Heart right ventricle (tissue), 16 donors: ENCODE measurements around the gene ORMDL2. TPM values are rescaled to one million over a fixed set of nuclear protein-coding genes. Genes with fewer than 3 reads are reported as not detected.

Source experiments
- ATAC-seq, 8 donors: fragments of 200-7000 bp; cut with Tn5 transposase; one replicate each; pipeline ENCODE4 v1.9.1; 2020; ENCODE audit warnings: mild to moderate bottlenecking in 8 of 8, moderate library complexity in 8 of 8, moderate number of reproducible peaks in 1 of 8
- DNase-seq, 2 donors: peaks; one replicate each; pipeline ENCODE4 v3.0.0-alpha.2; 2020
- H3K27ac ChIP-seq, 10 donors: fragments of 200-600 bp; sonication (generic) in 2 of 10; one replicate each; pipeline versions ENCODE4 v1.5.0 to v1.8.0; 2020 to 2022; ENCODE audit warnings: mild to moderate bottlenecking in 3 of 10
- H3K27me3 ChIP-seq, 7 donors: fragments of 200-600 bp; one replicate each; pipeline ENCODE4 v1.8.0; 2021 to 2022; ENCODE audit warnings: mild to moderate bottlenecking in 2 of 7
- H3K36me3 ChIP-seq, 9 donors: fragments of 200-600 bp; sonication (generic) in 1 of 9; one replicate each; pipeline versions ENCODE4 v1.5.0 to v1.8.0; 2020 to 2022; ENCODE audit warnings: mild to moderate bottlenecking in 2 of 9
- H3K4me1 ChIP-seq, 9 donors: fragments of 200-600 bp; sonication (generic) in 1 of 9; one replicate each; pipeline versions ENCODE4 v1.5.0 to v1.8.0; 2020 to 2022; ENCODE audit warnings: mild to moderate bottlenecking in 4 of 9
- H3K4me3 ChIP-seq, 10 donors: fragments of 200-600 bp; sonication (generic) in 2 of 10; one replicate each; pipeline versions ENCODE4 v1.5.0 to v1.8.0; 2020 to 2022; ENCODE audit warnings: mild to moderate bottlenecking in 7 of 10, moderate library complexity in 2 of 10
- H3K9me3 ChIP-seq, 11 donors: fragments of 200-600 bp in 10 of 11; sonication (generic) in 2 of 11; one replicate each; pipeline versions ENCODE4 v1.5.0 to v1.8.0; 2013 to 2022; ENCODE audit warnings: mild to moderate bottlenecking in 2 of 11, control low read depth in 1 of 11, moderate library complexity in 1 of 11
- WGBS, 2 donors: extraction: QIAGEN DNeasy Blood & Tissue Kit; methylation state at CpG; one replicate each; pipeline ENCODE4 v1.1.7; 2013; ENCODE audit warnings: inconsistent platforms in 1 of 2; 5-methylcytosine and 5-hydroxymethylcytosine counted together
- intact Hi-C, 10 donors: fragments of 100-400 bp; cut with DNase I; formaldehyde crosslinking; loops; one replicate each; pipeline versions ENCODE4 v1.11.1 to v1.14.2; 2022
- long read RNA-seq, 3 donors: library from polyadenylated mRNA; unstranded; transcript quantifications; one replicate each; pipeline ENCODE4 v2.0.0, GENCODE V29; 2020 to 2021
- polyA plus RNA-seq, 2 donors: library from polyadenylated mRNA; stranded (reverse); fragments of 200-250 nt; gene quantifications; one replicate each; pipeline ENCODE4 v1.2.3, GENCODE V29; 2013
- total RNA-seq, 10 donors: library from RNA; stranded (reverse); fragmentation: NEBNext Ultra II Directional in 3 of 10; extraction: Animal tissue kit (Norgen Biotek cat#: 25700) in 3 of 10; gene quantifications; one replicate each; pipeline versions ENCODE4 v1.2.1 to v1.2.4, GENCODE V29; 2021 to 2023
- TF ChIP-seq, protein P1 (sequence below), 9 donors: fragments of 200-600 bp; sonication (generic) in 2 of 9; IDR thresholded peaks; one replicate each; pipeline versions ENCODE4 v1.5.0 to v1.8.0; 2021 to 2022; ENCODE audit warnings: antibody characterized with exemption in 9 of 9, mild to moderate bottlenecking in 5 of 9, moderate library complexity in 1 of 9
- donor health status: Arrhythmogenic right ventricular cardiomyopathy.
- donor health status: ischemic (EF 13 %, LVEDD 7.1; RV severe dilation, severe dysfunction).
- donor health status: healthy with polysubstance abuse.
- donor health status: DM: no; HTN: yes; CAD: no.
- donor health status: DM: no; HTN: no; CAD: no.
- donor health status: ischemic (EF 25% LVEDD 6.9; RV normal size, moderate dysfunction).
- donor health status: ischemic (EF 25% LVEDD 5.7; RV mildly dilated, moderate dysfunction).
- donor health status: healthy.
- donor health status: DM: yes; HTN: yes; CAD: no.
- donor health status: Ischemic cardiomyopathy.
- donor health status: ischemic (EF 35%, LVEDD 5.7; RV mildly dilated, moderate dysfunction).
- donor health status: nonischemic (EF 11% LVEDD 7.7; RV severe dilation, severe dysfunction).
- donor health status: DM: yes; HTN: yes; CAD: no.
- donor health status: PGD.
- donor health status: ischemic (EF 29% LVEDD 5.4; RV normal size, mild dysfunction).
- donor health status: nonischemic (EF 23%, LVEDD 6.1; RV moderate dilation, normal function).

Gene ORMDL2, protein sequence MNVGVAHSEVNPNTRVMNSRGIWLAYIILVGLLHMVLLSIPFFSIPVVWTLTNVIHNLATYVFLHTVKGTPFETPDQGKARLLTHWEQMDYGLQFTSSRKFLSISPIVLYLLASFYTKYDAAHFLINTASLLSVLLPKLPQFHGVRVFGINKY
- total RNA-seq (10 to 100 TPM; 10.3 to 36.9 (median 17.4) TPM), polyA plus RNA-seq (10 to 100 TPM; 33.7 to 82.9 TPM)
- long read RNA-seq, donor 1, transcript ORMDL2-201 (4 exons, 2,141 nt): major isoform, 9 of 12 reads
- long read RNA-seq, donor 1, partial matches to known transcripts: 2 of 12 reads
- long read RNA-seq, donor 1, other reads (novel, unspliced or antisense): 1 of 12 reads
- long read RNA-seq, donor 2, partial matches to known transcripts: 1 of 5 reads
- long read RNA-seq, donor 2, other reads (novel, unspliced or antisense): 0 of 5 reads
- long read RNA-seq, donor 3, partial matches to known transcripts: 0 of 2 reads
- long read RNA-seq, donor 3, other reads (novel, unspliced or antisense): 0 of 2 reads

DNA sequence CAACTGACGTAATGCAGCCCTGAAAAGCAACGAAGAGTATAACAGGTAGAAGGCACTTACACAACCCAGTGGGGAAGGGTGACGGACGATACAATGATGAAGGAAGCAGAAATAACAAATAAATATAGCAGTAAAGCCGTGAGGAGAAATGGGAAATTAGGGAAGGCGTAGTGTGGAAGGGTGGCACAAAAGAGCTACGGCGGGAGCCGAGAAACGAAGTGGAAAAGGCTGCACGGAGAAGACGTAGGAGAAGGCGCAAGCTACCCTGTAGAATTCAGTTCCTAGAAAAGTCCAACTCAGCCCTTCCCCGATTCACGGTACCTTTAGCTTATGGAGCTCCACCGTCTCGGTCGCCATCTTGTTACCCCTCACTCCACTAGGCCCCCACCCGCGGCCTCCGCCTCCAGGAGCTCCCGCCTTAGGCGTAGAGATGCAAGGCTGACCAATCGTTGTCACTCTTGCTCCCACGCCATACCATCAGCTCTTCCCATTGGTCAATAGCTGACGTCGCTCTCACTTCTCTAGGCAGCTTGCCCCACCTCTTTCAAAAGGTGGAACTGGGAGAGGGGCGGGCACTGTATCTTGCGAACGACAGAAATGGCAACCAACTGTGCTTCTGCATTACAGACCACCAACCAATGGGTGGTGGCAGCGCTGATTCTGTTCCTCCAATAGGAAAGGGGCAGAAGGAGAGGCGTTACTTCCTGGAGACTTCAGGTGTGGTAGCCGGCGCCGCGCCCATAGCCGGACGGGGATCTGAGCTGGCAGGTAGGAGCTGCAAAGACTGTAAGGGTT is at the start of gene ORMDL2, which contains the start of gene SARNP:
TSS of gene ORMDL2 (plus strand) at position 697 of the 795 bp plus-strand sequence. CDS start 959 bp downstream, outside the sequence.
TSS of gene SARNP (minus strand) at position 380 of the 795 bp plus-strand sequence. CDS start at position 357, 23 bp downstream.
- Histone ChIP-seq H3K27ac (peak within 1 kb of the TSS; percentile 45 to 96 (median 84)), H3K4me1 (peaks cover 4 to 54% (median 37%) of the 10 kb centered on the region in 9 donors), H3K4me3 (peak within 1 kb of the TSS; percentile 57 to 89 (median 76)), H3K27me3 (no peaks in the 10 kb centered on the region), H3K36me3 (peaks cover 0 to 69% (median 24%) of the 10 kb centered on the region in 9 donors), H3K9me3 (no peaks in the 10 kb centered on the region)
- TF ChIP-seq, protein P1, sequence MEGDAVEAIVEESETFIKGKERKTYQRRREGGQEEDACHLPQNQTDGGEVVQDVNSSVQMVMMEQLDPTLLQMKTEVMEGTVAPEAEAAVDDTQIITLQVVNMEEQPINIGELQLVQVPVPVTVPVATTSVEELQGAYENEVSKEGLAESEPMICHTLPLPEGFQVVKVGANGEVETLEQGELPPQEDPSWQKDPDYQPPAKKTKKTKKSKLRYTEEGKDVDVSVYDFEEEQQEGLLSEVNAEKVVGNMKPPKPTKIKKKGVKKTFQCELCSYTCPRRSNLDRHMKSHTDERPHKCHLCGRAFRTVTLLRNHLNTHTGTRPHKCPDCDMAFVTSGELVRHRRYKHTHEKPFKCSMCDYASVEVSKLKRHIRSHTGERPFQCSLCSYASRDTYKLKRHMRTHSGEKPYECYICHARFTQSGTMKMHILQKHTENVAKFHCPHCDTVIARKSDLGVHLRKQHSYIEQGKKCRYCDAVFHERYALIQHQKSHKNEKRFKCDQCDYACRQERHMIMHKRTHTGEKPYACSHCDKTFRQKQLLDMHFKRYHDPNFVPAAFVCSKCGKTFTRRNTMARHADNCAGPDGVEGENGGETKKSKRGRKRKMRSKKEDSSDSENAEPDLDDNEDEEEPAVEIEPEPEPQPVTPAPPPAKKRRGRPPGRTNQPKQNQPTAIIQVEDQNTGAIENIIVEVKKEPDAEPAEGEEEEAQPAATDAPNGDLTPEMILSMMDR (IDR thresholded peaks at IDR 0.05): no peak
- ATAC-seq: peak; percentile 98 to 99 (median 99)
- peak; percentile 92 to 99 for DNase-seq
- WGBS, 2 donors: 0% methylated on average over 38 of the region's 38 CpGs
- intact Hi-C loops: loop anchor here in 3 of 10 donors (5.0 to 10.0 kb wide), 4 partner anchors 73 to 163 kb away; partner anchors contain the start of genes DGKA (in 1 of the 3) and GDF11 (in 1 of the 3)

DNA sequence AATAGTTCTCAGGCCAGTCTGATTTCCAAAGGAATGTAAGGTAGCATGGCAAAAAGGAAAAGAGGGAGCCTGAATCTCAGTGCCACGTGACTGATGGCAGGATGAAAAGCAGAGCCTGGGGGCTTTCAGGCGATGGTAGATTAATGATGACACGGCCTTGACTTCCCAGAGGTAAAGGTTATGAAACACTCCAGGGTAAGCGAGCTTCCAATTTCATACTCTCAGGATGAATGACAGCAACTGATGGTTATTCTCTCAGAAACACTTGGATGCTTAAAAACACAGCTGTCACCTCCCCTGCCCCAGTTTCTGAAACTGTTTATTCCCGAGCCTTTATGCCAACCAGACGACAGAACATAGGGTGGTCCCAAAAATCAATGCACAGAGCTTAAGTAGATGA is 46.1 kb upstream of the ORMDL2 start:
- TF ChIP-seq, protein P1 (IDR thresholded peaks at IDR 0.05): no peak
- Histone ChIP-seq H3K36me3 (peaks cover 0 to 97% (median 11%) of the 10 kb centered on the region in 9 donors), H3K4me3 (no peak overlapping the region), H3K9me3 (no peaks in the 10 kb centered on the region), H3K27ac (no peak overlapping the region), H3K4me1 (no peaks in the 10 kb centered on the region), H3K27me3 (no peaks in the 10 kb centered on the region)
- intact Hi-C loops: no loop called here
- WGBS, 2 donors: 60 to 71% methylated on average over 6 of the region's 6 CpGs
- ATAC-seq: no peak
- no peak for DNase-seq

DNA sequence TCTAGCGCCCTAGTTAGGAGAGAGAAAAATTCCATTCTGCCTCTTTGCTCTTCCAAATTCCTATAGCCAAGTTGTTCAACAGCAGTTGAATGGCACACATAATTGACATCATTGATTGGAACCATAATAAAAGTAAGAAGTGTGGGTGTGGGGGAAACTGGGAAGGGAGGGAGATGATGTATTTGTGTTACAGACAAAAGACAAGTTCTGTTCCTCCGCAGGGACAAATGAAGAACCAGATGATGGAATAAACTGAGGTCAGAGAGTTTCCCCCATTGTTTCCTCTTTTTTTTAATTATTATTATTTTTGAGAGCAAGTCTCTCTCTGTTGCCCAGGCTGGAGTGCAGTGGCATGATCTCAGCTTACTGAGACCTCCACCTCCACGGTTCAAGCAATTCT is 40.0 kb upstream of the ORMDL2 start:
- Histone ChIP-seq H3K4me3 (no peak overlapping the region), H3K9me3 (no peaks in the 10 kb centered on the region), H3K27ac (no peak overlapping the region), H3K4me1 (no peaks in the 10 kb centered on the region), H3K36me3 (peaks cover 0 to 100% (median 31%) of the 10 kb centered on the region in 9 donors), H3K27me3 (no peaks in the 10 kb centered on the region)
- WGBS, 2 donors: 91 to 93% methylated on average over 3 of the region's 3 CpGs
- intact Hi-C loops: no loop called here
- TF ChIP-seq, protein P1 (IDR thresholded peaks at IDR 0.05): no peak
- ATAC-seq: no peak
- DNase-seq: no peak

DNA sequence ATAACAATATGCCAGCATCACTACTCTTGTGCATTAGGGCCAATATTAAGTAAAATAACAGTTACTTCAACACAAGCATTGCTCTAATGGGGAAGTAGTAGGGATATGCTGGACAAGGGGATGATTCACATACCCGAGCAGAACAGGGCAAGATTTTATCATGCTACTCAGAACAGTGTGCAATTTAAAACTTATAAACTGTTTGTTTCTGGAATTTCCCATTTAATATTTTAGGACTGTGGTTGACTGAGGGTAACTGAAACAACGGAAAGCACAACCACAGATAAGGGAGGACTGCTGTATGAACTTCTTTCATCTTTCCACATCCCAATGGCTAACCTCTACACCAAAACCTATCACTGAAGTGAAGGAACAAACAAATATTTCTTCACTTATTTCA is 37.2 kb upstream of the ORMDL2 start:
- Histone ChIP-seq H3K36me3 (peaks cover 0 to 100% (median 43%) of the 10 kb centered on the region in 9 donors), H3K27me3 (no peaks in the 10 kb centered on the region), H3K27ac (no peak overlapping the region), H3K4me3 (no peak overlapping the region), H3K4me1 (no peaks in the 10 kb centered on the region), H3K9me3 (no peaks in the 10 kb centered on the region)
- ATAC-seq (no peak), DNase-seq (no peak)
- intact Hi-C loops: no loop called here
- 77 to 81% methylated on average over 2 of the region's 2 CpGs for WGBS, 2 donors
- TF ChIP-seq, protein P1 (IDR thresholded peaks at IDR 0.05): no peak
